Breast epithelium (tissue), 3 donors: ENCODE measurements around the gene ANO7.

Experiments
- CTCF ChIP-seq, 3 donors: fragments of 450-650 bp; IDR thresholded peaks; one replicate each; pipeline ENCODE4 v1.5.1; 2016 to 2017; ENCODE audit warnings: antibody characterized with exemption in 3 of 3, mild to moderate bottlenecking in 3 of 3, moderate library complexity in 3 of 3
- POLR2A ChIP-seq: fragments of 450-650 bp; IDR thresholded peaks from one replicate; pipeline ENCODE4 v1.6.1; 2016; ENCODE audit warnings: antibody characterized with exemption, mild to moderate bottlenecking, moderate library complexity
- POLR2AphosphoS5 ChIP-seq, 3 donors: sonication (generic); formaldehyde crosslinking; IDR thresholded peaks; one replicate each; pipeline ENCODE4 v1.6.1; 2017; ENCODE audit warnings: antibody characterized with exemption in 3 of 3

DNA sequence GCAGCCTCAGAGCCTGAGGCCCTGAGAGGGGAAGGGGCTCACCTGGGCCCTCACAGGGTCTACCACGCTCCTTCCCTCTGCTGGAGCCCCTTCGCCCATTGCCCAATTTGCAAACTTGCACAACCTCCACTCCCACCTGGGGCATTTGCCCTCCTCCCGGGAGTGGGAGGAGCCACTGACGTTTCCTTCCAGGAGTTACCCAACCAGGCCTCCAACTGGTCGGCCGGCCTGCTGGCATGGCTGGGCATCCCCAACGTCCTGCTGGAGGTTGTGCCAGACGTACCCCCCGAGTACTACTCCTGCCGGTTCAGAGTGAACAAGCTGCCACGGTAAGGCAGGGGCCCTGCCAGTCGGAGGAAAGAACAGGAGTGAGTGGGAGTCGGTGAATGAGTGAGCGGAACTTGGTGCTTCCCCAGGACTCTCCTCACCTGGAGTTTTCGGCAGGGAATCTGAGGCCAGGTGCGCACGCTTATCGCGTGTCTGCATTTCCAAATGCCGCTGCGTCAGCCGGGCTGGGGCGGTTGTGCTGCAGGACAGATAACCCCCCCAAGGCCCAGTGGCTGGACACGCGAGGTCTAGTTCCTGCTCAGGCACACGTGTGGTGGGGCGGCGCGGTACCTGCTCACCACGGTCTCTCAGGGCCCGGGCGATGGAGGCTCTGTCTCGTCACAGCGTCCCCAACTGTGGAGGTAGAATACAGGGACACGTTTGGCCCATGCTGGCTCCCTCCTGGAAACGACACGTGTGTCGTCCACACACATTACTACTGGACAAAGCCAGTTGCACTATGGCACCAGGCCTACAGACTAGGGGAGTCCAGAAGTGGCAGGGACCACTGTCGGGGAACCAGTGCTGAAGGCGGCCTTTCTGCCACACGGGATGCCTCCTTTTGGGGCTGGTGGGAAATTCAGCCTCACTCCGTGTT, 11.7 kb downstream of the ANO7 start:
- TF ChIP-seq CTCF (IDR thresholded peaks at IDR 0.05) (no peak), POLR2AphosphoS5 (IDR thresholded peaks at IDR 0.05) (no peak), POLR2A (no peak)
